ENCODE results near the gene SKA1. TPM values are rescaled to one million over a fixed set of nuclear protein-coding genes. Genes with fewer than 3 reads are reported as not detected.

The SKA1 gene
- polyA plus RNA-seq: 0.90 TPM

GRCh38 chr18:50374753-50375391, at the start of gene SKA1:
Gene SKA1 (plus strand): TSS chr18:50375046. CDS start chr18:50375831, 785 bp downstream.
- Mint-ChIP-seq H3K27ac (peak within 1 kb of the TSS; percentile 47 to 84 (median 73)), H3K36me3 (peaks cover under 1% of the 10 kb centered on the region), H3K4me1 (peaks cover 5 to 11% (median 7%) of the 10 kb centered on the region in 3 donors), H3K9me3 (peaks cover under 1 to 11% (median 7%) of the 10 kb centered on the region in 3 donors), H3K4me3 (peak within 1 kb of the TSS; percentile 77 to 91 (median 90)), H3K27me3 (peaks cover 2% of the 10 kb centered on the region)

- Mint-ChIP-seq H3K36me3 (peaks cover 3% of the 10 kb centered on the region), H3K4me1 (peaks cover 13 to 18% (median 14%) of the 10 kb centered on the region in 3 donors), H3K9me3 (peaks cover 0 to 3% (median 0%) of the 10 kb centered on the region in 3 donors), H3K27ac (no peak overlapping the region), H3K4me3 (no peak overlapping the region), H3K27me3 (peaks cover 10% of the 10 kb centered on the region)
These were observed 46.9 kb upstream of the SKA1 start for GRCh38 chr18:50327983-50328382.

GRCh38 chr18:50330176-50330575, 44.7 kb upstream of the SKA1 start:
- Mint-ChIP-seq H3K27me3 (peaks cover 10% of the 10 kb centered on the region), H3K4me1 (peaks cover 34 to 35% (median 34%) of the 10 kb centered on the region in 3 donors), H3K9me3 (no peaks in the 10 kb centered on the region), H3K27ac (no peak overlapping the region), H3K4me3 (no peak overlapping the region), H3K36me3 (peaks cover 3% of the 10 kb centered on the region)

- H3K36me3 Mint-ChIP-seq: peaks cover 3% of the 10 kb centered on the region
- peaks cover 37 to 42% (median 40%) of the 10 kb centered on the region in 3 donors for H3K4me1 Mint-ChIP-seq
- H3K9me3 Mint-ChIP-seq: no peaks in the 10 kb centered on the region
- H3K27me3 Mint-ChIP-seq: peaks cover 16% of the 10 kb centered on the region
- H3K27ac Mint-ChIP-seq: peak overlapping the region in 1 of 3 donors; percentile 60
- H3K4me3 Mint-ChIP-seq: no peak overlapping the region
These were observed 43.2 kb upstream of the SKA1 start for GRCh38 chr18:50331691-50332090.

GRCh38 chr18:50334546-50335152, 40.2 kb upstream of the SKA1 start:
- Mint-ChIP-seq H3K27me3 (peaks cover 17% of the 10 kb centered on the region), H3K4me1 (peaks cover 53 to 54% (median 53%) of the 10 kb centered on the region in 3 donors), H3K4me3 (peak overlapping the region; percentile 5 to 87 (median 50)), H3K36me3 (peaks cover 3% of the 10 kb centered on the region), H3K27ac (peak overlapping the region; percentile 46 to 76 (median 56)), H3K9me3 (no peaks in the 10 kb centered on the region)

GRCh38 chr18:50338122-50338521, 36.7 kb upstream of the SKA1 start:
- H3K4me1 Mint-ChIP-seq: peaks cover 42 to 49% (median 45%) of the 10 kb centered on the region in 3 donors
- no peak overlapping the region for H3K27ac Mint-ChIP-seq
- no peaks in the 10 kb centered on the region for H3K9me3 Mint-ChIP-seq
- H3K36me3 Mint-ChIP-seq: no peaks in the 10 kb centered on the region
- H3K4me3 Mint-ChIP-seq: peak overlapping the region in 1 of 4 donors; percentile 13
- peaks cover 11% of the 10 kb centered on the region for H3K27me3 Mint-ChIP-seq

GRCh38 chr18:50338715-50339114, 36.1 kb upstream of the SKA1 start:
- H3K36me3 Mint-ChIP-seq: no peaks in the 10 kb centered on the region
- H3K9me3 Mint-ChIP-seq: no peaks in the 10 kb centered on the region

GRCh38 chr18:50340078-50340477, 34.8 kb upstream of the SKA1 start:
- Mint-ChIP-seq H3K27ac (no peak overlapping the region), H3K27me3 (peaks cover 11% of the 10 kb centered on the region), H3K9me3 (no peaks in the 10 kb centered on the region), H3K36me3 (no peaks in the 10 kb centered on the region), H3K4me3 (no peak overlapping the region), H3K4me1 (peaks cover 24 to 30% (median 27%) of the 10 kb centered on the region in 3 donors)

More at GRCh38 chr18:50338715-50339114, 36.1 kb upstream of the SKA1 start:
- H3K27me3 Mint-ChIP-seq: peaks cover 11% of the 10 kb centered on the region
- no peak overlapping the region for H3K27ac Mint-ChIP-seq
- peaks cover 36 to 44% (median 39%) of the 10 kb centered on the region in 3 donors for H3K4me1 Mint-ChIP-seq
- no peak overlapping the region for H3K4me3 Mint-ChIP-seq

GRCh38 chr18:50341443-50341842, 33.4 kb upstream of the SKA1 start:
- Mint-ChIP-seq H3K27ac (no peak overlapping the region), H3K36me3 (no peaks in the 10 kb centered on the region), H3K4me1 (peaks cover 17 to 22% (median 20%) of the 10 kb centered on the region in 3 donors), H3K4me3 (no peak overlapping the region), H3K9me3 (no peaks in the 10 kb centered on the region), H3K27me3 (peaks cover 5% of the 10 kb centered on the region)

GRCh38 chr18:50350699-50351098, 24.1 kb upstream of the SKA1 start:
- no peaks in the 10 kb centered on the region for H3K9me3 Mint-ChIP-seq
- H3K36me3 Mint-ChIP-seq: peaks cover 3% of the 10 kb centered on the region
- peaks cover 18% of the 10 kb centered on the region for H3K27me3 Mint-ChIP-seq
- no peak overlapping the region for H3K4me3 Mint-ChIP-seq
- peaks cover 0 to 2% (median 0%) of the 10 kb centered on the region in 3 donors for H3K4me1 Mint-ChIP-seq
- H3K27ac Mint-ChIP-seq: no peak overlapping the region

- H3K27ac Mint-ChIP-seq: peak overlapping the region in 1 of 3 donors; percentile 2
- H3K4me1 Mint-ChIP-seq: peaks cover 10 to 12% (median 12%) of the 10 kb centered on the region in 3 donors
- H3K4me3 Mint-ChIP-seq: peak overlapping the region in 3 of 4 donors; percentile 44 to 86 (median 72)
- peaks cover 3% of the 10 kb centered on the region for H3K36me3 Mint-ChIP-seq
- H3K9me3 Mint-ChIP-seq: no peaks in the 10 kb centered on the region
- peaks cover 20% of the 10 kb centered on the region for H3K27me3 Mint-ChIP-seq
These were observed 18.6 kb upstream of the SKA1 start for GRCh38 chr18:50356036-50356945.

- peaks cover 10 to 12% (median 10%) of the 10 kb centered on the region in 3 donors for H3K4me1 Mint-ChIP-seq
- peaks cover 9% of the 10 kb centered on the region for H3K27me3 Mint-ChIP-seq
- no peak overlapping the region for H3K27ac Mint-ChIP-seq
- no peaks in the 10 kb centered on the region for H3K36me3 Mint-ChIP-seq
- H3K9me3 Mint-ChIP-seq: no peaks in the 10 kb centered on the region
- H3K4me3 Mint-ChIP-seq: no peak overlapping the region
These were observed 16.0 kb upstream of the SKA1 start for GRCh38 chr18:50358844-50359243.

GRCh38 chr18:50359806-50360205, 15.0 kb upstream of the SKA1 start:
- peaks cover 6% of the 10 kb centered on the region for H3K27me3 Mint-ChIP-seq
- H3K36me3 Mint-ChIP-seq: no peaks in the 10 kb centered on the region
- no peak overlapping the region for H3K4me3 Mint-ChIP-seq
- H3K4me1 Mint-ChIP-seq: peaks cover 10 to 12% (median 10%) of the 10 kb centered on the region in 3 donors
- no peaks in the 10 kb centered on the region for H3K9me3 Mint-ChIP-seq
- H3K27ac Mint-ChIP-seq: no peak overlapping the region

- peaks cover 6% of the 10 kb centered on the region for H3K27me3 Mint-ChIP-seq
- H3K9me3 Mint-ChIP-seq: no peaks in the 10 kb centered on the region
- no peaks in the 10 kb centered on the region for H3K36me3 Mint-ChIP-seq
- no peak overlapping the region for H3K27ac Mint-ChIP-seq
- H3K4me3 Mint-ChIP-seq: no peak overlapping the region
- H3K4me1 Mint-ChIP-seq: peaks cover 10 to 12% (median 10%) of the 10 kb centered on the region in 3 donors
These were observed 14.2 kb upstream of the SKA1 start for GRCh38 chr18:50360611-50361010.

GRCh38 chr18:50369672-50370071, 5.2 kb upstream of the SKA1 start:
- Mint-ChIP-seq H3K4me3 (peak overlapping the region in 1 of 4 donors; percentile 79), H3K27me3 (peaks cover 21% of the 10 kb centered on the region), H3K27ac (no peak overlapping the region), H3K4me1 (peaks cover 0 to 5% (median 4%) of the 10 kb centered on the region in 3 donors), H3K36me3 (peaks cover 5% of the 10 kb centered on the region), H3K9me3 (peaks cover 5 to 17% (median 14%) of the 10 kb centered on the region in 3 donors)

All from IgD-negative memory B cell (primary cell).